Gastrocnemius medialis (tissue), 4 donors: Measurements from ENCODE around the gene GRIN2A.

ENCODE experiments used
- CTCF ChIP-seq, 5 experiments: fragments of 450-650 bp in 3 of 5; fragments of 200-600 bp in 2 of 5; sonication (generic) in 2 of 5; IDR thresholded peaks in 4 of 5; conservative IDR thresholded peaks in 1 of 5; 1 replicate in 4 of 5; 2 replicates in 1 of 5; pipeline ENCODE4 v1.5.1; 2016 to 2019; ENCODE audit warnings: antibody characterized with exemption in 5 of 5, mild to moderate bottlenecking in 3 of 5, moderate library complexity in 3 of 5
- POLR2A ChIP-seq, 2 donors: fragments of 450-650 bp; IDR thresholded peaks; one replicate each; pipeline ENCODE4 v1.6.1; 2017; ENCODE audit warnings: antibody characterized with exemption in 2 of 2, mild to moderate bottlenecking in 2 of 2, moderate library complexity in 2 of 2

DNA sequence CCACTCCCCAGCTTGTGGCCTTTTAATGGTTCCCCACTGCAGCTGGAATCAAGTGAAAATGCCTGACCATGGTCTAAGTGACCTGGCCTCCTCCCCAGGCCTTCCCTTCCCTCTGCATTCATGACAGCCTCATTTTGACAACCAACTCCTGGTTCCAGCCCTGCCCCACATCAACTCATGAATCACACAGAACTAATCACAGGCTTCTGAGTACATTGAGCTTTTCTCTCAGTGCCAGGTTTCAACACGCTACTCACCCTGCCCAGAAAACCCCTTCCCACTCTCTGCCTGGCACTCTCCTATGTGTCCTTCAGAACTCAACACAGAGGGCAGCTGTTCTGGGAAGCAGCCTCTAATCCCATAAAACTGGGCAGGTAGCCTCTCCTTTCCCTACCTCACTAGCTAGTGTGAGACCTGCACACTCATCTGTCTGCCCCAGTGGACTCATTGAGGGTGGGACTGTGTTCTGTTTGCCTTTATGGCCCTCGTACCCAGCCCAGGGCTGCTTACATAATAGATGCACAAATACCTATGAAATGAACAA, 313.6 kb downstream of the GRIN2A start:
- no peak for TF ChIP-seq POLR2A (IDR thresholded peaks at IDR 0.05)
- TF ChIP-seq CTCF (IDR thresholded peaks at IDR 0.05 in 4 of 5, conservative IDR thresholded peaks at IDR 0.05 in 1 of 5): no peak
